GM12864 (cell line): ENCODE measurements around the gene GRK2.
A peak's percentile ranks its signal among the peaks of the same experiment; 100 is the strongest.

Source experiments
- DNase-seq: peaks from one replicate; pipeline ENCODE4 v3.0.0-alpha.2; 2011; ENCODE audit warnings: low read depth
- H3K4me3 ChIP-seq: 2 replicates; pipeline ENCODE4 v1.5.1; 2011; ENCODE audit warnings: mild to moderate bottlenecking, low read depth, low read length, control low read depth
- CTCF ChIP-seq: IDR thresholded peaks from 2 replicates; pipeline ENCODE4 v1.5.1; 2011; ENCODE audit warnings: low read depth, mild to moderate bottlenecking, moderate library complexity, low read length, control low read depth, inconsistent platforms; ENCODE audit errors: missing control alignments

The GRK2 gene

GRCh38 chr11:67277231-67277961, 11.1 kb downstream of the GRK2 start:
- H3K4me3 ChIP-seq: peak overlapping the region; percentile 47
- no peak for TF ChIP-seq CTCF
- peak; percentile 85 for DNase-seq

- TF ChIP-seq CTCF: no peak
Measured at GRCh38 chr11:67278135-67278938, 12.1 kb downstream of the GRK2 start.

GRCh38 chr11:67278939-67279588, 12.8 kb downstream of the GRK2 start:
- no peak for TF ChIP-seq CTCF
- no peak for DNase-seq
- no peak overlapping the region for H3K4me3 ChIP-seq

More at GRCh38 chr11:67278135-67278938, 12.1 kb downstream of the GRK2 start:
- H3K4me3 ChIP-seq: no peak overlapping the region; the same call in 1 of the 2 replicates
- DNase-seq: no peak

GRCh38 chr11:67279589-67280340, 13.5 kb downstream of the GRK2 start:
- H3K4me3 ChIP-seq: no peak overlapping the region
- no peak for TF ChIP-seq CTCF
- no peak for DNase-seq

- no peak overlapping the region for H3K4me3 ChIP-seq
- no peak for DNase-seq
- TF ChIP-seq CTCF: no peak
Measured at GRCh38 chr11:67280341-67280787, 14.1 kb downstream of the GRK2 start.

- TF ChIP-seq CTCF: no peak
- no peak overlapping the region for H3K4me3 ChIP-seq
- DNase-seq: no peak
Measured at GRCh38 chr11:67280788-67281551, 14.7 kb downstream of the GRK2 start.
